Right lobe of liver (tissue), 4 donors: ENCODE results near the gene HPX.

Source experiments
- POLR2A ChIP-seq: fragments of 450-650 bp; IDR thresholded peaks from one replicate; pipeline ENCODE4 v1.6.1; 2017; ENCODE audit warnings: antibody characterized with exemption, mild to moderate bottlenecking
- TF ChIP-seq, protein P1 (sequence below), 4 donors: fragments of 200-600 bp in 3 of 4; fragments of 450-650 bp in 1 of 4; IDR thresholded peaks; one replicate each; pipeline versions ENCODE4 v1.5.1 to v1.8.0; 2016 to 2022; ENCODE audit warnings: antibody characterized with exemption in 4 of 4, mild to moderate bottlenecking in 2 of 4
- donor health status: DM: no; HTN: no; CAD: no.
- donor health status: DM: no; HTN: no; CAD: no.
- donor health status: DM: no; HTN: yes; CAD: no.

DNA sequence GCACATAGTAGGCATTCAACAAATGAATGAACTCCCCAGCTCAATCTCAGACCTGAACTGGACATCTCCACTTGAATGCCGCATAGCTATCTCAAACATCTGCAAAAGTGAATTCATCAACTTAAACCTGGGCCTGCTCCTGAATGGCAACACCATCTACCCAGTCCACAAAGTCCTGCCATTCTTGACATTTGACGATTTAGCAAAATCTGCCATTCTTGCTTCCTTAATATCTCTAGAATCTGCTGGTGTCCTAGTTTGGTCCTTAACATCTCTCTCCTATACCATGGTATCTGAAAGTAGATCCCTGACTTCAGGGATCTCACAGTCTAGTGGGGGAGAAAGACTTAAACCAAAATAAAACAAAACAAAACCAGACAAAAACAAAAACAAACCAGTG lies 12.4 kb upstream of the HPX start:
- TF ChIP-seq, protein P1, sequence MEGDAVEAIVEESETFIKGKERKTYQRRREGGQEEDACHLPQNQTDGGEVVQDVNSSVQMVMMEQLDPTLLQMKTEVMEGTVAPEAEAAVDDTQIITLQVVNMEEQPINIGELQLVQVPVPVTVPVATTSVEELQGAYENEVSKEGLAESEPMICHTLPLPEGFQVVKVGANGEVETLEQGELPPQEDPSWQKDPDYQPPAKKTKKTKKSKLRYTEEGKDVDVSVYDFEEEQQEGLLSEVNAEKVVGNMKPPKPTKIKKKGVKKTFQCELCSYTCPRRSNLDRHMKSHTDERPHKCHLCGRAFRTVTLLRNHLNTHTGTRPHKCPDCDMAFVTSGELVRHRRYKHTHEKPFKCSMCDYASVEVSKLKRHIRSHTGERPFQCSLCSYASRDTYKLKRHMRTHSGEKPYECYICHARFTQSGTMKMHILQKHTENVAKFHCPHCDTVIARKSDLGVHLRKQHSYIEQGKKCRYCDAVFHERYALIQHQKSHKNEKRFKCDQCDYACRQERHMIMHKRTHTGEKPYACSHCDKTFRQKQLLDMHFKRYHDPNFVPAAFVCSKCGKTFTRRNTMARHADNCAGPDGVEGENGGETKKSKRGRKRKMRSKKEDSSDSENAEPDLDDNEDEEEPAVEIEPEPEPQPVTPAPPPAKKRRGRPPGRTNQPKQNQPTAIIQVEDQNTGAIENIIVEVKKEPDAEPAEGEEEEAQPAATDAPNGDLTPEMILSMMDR (IDR thresholded peaks at IDR 0.05): no peak
- TF ChIP-seq POLR2A: no peak
